Lower leg skin (tissue), 4 donors: ENCODE measurements around the gene STOM. TPM values are rescaled to one million over a fixed set of nuclear protein-coding genes. Genes with fewer than 3 reads are reported as not detected.

Experiments used
- DNase-seq, 2 donors: peaks; one replicate each; pipeline ENCODE4 v3.0.0-alpha.2; 2019; ENCODE audit warnings: low spot score in 2 of 2
- H3K4me3 ChIP-seq: fragments of 200-600 bp; sonication (generic); 2 replicates; pipeline ENCODE4 v1.5.1; 2017; ENCODE audit warnings: mild to moderate bottlenecking, low read depth; ENCODE audit not compliant: poor library complexity, severe bottlenecking
- POLR2A ChIP-seq, 2 donors: fragments of 450-650 bp; IDR thresholded peaks; one replicate each; pipeline ENCODE4 v1.6.1; 2016 to 2017; ENCODE audit warnings: antibody characterized with exemption in 2 of 2, mild to moderate bottlenecking in 1 of 2, moderate library complexity in 1 of 2
- WGBS, 2 donors: methylation state at CpG; one replicate each; pipeline ENCODE4 v1.1.5; 2018; 5-methylcytosine and 5-hydroxymethylcytosine counted together
- intact Hi-C: fragments of 100-400 bp; cut with DNase I; formaldehyde crosslinking; loops from one replicate; pipeline ENCODE4 v1.15.0; 2023; ENCODE audit warnings: low total_unique reads
- total RNA-seq, 4 donors: library from RNA; depleted of rRNA; stranded (reverse); fragments of >200 nt; gene quantifications; one replicate each; pipeline ENCODE4 v1.1.0, GENCODE V29; 2016
- TF ChIP-seq, protein P1 (sequence below), 3 donors: fragments of 450-650 bp; IDR thresholded peaks; one replicate each; pipeline ENCODE4 v1.5.1; 2016; ENCODE audit warnings: antibody characterized with exemption in 3 of 3, mild to moderate bottlenecking in 3 of 3, moderate library complexity in 2 of 3

The STOM gene
- total RNA-seq, 4 donors from 2014 or later = 131 to 323 (median 208) TPM

DNA sequence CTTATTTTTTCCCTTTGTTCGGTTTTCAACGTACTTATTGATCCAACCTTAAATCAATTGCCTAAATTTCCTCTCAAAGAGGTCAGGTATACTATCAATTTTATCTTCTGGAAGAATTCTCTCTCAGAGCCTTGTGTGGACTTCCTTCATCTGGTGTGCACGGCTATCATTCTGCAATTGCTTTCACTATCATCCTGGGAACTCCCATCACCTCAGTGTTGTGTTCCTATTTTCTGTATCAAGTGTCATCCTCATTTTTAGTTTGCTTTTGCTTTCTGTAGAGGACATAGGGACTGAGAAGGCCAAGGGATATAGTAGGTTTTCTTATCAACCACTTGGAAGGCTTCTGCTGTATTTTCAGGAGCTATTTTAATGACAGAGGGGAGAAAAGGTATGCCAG lies 11.3 kb downstream of the STOM start:
- no peak overlapping the region for H3K4me3 ChIP-seq
- no peak for TF ChIP-seq POLR2A (IDR thresholded peaks at IDR 0.05)
- TF ChIP-seq, protein P1, sequence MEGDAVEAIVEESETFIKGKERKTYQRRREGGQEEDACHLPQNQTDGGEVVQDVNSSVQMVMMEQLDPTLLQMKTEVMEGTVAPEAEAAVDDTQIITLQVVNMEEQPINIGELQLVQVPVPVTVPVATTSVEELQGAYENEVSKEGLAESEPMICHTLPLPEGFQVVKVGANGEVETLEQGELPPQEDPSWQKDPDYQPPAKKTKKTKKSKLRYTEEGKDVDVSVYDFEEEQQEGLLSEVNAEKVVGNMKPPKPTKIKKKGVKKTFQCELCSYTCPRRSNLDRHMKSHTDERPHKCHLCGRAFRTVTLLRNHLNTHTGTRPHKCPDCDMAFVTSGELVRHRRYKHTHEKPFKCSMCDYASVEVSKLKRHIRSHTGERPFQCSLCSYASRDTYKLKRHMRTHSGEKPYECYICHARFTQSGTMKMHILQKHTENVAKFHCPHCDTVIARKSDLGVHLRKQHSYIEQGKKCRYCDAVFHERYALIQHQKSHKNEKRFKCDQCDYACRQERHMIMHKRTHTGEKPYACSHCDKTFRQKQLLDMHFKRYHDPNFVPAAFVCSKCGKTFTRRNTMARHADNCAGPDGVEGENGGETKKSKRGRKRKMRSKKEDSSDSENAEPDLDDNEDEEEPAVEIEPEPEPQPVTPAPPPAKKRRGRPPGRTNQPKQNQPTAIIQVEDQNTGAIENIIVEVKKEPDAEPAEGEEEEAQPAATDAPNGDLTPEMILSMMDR (IDR thresholded peaks at IDR 0.05) = no peak
- intact Hi-C loops = no loop called here
- DNase-seq = no peak
- WGBS, 2 donors = 49 to 55% methylated on average over 3 of the region's 3 CpGs

- no peak for DNase-seq
- WGBS, 2 donors = 79 to 88% methylated on average over 3 of the region's 3 CpGs
- intact Hi-C loops = no loop called here
- no peak overlapping the region for H3K4me3 ChIP-seq
- TF ChIP-seq, protein P1 (IDR thresholded peaks at IDR 0.05) = no peak
These were observed 13.0 kb downstream of the STOM start for GRCh38 chr9:121357011-121357410.

GRCh38 chr9:121354762-121355161 lies 15.3 kb downstream of the STOM start:
- TF ChIP-seq, protein P1 (IDR thresholded peaks at IDR 0.05) = no peak
- TF ChIP-seq POLR2A (IDR thresholded peaks at IDR 0.05) = no peak
- no peak for DNase-seq
- 90 to 91% methylated on average over 5 of the region's 5 CpGs for WGBS, 2 donors
- H3K4me3 ChIP-seq = no peak overlapping the region
- intact Hi-C loops = no loop called here

GRCh38 chr9:121354141-121354540 lies 15.9 kb downstream of the STOM start:
- no peak for DNase-seq
- TF ChIP-seq, protein P1 (IDR thresholded peaks at IDR 0.05) = no peak
- TF ChIP-seq POLR2A (IDR thresholded peaks at IDR 0.05) = no peak
- WGBS, 2 donors = 72 to 75% methylated on average over 5 of the region's 5 CpGs
- intact Hi-C loops = no loop called here
- H3K4me3 ChIP-seq = no peak overlapping the region

- intact Hi-C loops = no loop called here
- 77 to 82% methylated on average over 9 of the region's 9 CpGs for WGBS, 2 donors
- H3K4me3 ChIP-seq = no peak overlapping the region
- DNase-seq = no peak
- TF ChIP-seq, protein P1 (IDR thresholded peaks at IDR 0.05) = no peak
- TF ChIP-seq POLR2A (IDR thresholded peaks at IDR 0.05) = no peak
These were observed 16.6 kb downstream of the STOM start for GRCh38 chr9:121353241-121354061.
